ENCODE results near the gene FAT4. TPM values are rescaled to one million over a fixed set of nuclear protein-coding genes. Genes with fewer than 3 reads are reported as not detected.
A peak's percentile ranks its signal among the peaks of the same experiment; 100 is the strongest.

Gene FAT4, protein sequence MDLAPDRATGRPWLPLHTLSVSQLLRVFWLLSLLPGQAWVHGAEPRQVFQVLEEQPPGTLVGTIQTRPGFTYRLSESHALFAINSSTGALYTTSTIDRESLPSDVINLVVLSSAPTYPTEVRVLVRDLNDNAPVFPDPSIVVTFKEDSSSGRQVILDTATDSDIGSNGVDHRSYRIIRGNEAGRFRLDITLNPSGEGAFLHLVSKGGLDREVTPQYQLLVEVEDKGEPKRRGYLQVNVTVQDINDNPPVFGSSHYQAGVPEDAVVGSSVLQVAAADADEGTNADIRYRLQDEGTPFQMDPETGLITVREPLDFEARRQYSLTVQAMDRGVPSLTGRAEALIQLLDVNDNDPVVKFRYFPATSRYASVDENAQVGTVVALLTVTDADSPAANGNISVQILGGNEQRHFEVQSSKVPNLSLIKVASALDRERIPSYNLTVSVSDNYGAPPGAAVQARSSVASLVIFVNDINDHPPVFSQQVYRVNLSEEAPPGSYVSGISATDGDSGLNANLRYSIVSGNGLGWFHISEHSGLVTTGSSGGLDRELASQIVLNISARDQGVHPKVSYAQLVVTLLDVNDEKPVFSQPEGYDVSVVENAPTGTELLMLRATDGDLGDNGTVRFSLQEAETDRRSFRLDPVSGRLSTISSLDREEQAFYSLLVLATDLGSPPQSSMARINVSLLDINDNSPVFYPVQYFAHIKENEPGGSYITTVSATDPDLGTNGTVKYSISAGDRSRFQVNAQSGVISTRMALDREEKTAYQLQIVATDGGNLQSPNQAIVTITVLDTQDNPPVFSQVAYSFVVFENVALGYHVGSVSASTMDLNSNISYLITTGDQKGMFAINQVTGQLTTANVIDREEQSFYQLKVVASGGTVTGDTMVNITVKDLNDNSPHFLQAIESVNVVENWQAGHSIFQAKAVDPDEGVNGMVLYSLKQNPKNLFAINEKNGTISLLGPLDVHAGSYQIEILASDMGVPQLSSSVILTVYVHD (N-terminal part only)
- total RNA-seq (2012; rRNA removed) = 13.9 and 16.2 TPM in 2 replicates

DNA sequence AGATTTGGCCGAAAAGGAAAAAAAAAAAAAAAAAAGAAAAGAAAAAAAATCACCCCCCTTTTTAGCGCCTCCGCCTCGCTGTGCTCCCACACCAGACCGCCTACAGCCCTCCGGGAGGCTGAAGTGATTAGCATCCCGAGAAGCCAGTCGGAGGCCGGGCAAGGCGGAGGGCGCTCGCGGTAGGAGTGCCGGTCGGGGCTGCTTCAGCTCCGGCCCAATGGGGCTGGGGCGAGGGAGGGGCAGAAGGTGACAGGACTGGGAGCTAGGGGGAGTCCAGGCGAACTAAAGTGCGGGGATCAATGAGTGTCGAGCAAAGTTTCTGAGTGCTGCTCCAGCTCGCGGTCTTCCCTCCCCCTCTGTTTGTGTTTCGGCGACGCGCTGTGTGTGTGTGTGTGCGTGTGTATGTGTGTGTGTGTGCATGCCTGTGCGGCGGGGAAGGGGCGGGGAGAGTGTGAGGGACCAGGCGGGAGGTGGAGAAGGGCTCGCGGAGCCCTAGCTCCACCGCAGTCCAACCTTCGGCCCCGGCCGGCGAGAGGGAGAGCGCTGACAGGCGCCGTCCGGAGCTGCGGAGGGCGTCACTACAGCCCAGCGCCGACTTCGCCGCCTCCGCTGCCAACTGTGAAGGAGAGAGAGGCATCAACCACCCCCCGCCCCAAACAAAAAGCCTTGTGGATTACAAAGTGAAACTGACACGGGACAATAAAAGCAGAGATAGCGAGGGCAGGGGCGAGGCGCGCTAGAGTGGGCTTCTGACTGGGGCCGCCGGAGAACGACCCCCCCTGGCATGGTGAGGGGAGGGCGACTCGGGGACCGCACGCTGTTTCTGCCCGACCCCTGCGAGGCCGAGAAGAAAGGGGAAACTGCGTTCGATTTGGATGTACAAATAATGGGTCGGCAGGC lies at the start of gene FAT4:
TSS of gene FAT4 (plus strand) at position 280 of the 900 bp plus-strand sequence. CDS start 1,457 bp downstream, outside the sequence.
- peaks cover 22% of the 10 kb centered on the region for H3K36me3 ChIP-seq (ENCODE audit: insufficient read depth, low read length)
- peak within 1 kb of the TSS; percentile 98 for H3K4me3 ChIP-seq (ENCODE audit: low read length)
- peak within 1 kb of the TSS; percentile 98 for H3K9ac ChIP-seq (ENCODE audit: low read depth, low read length)
- no peaks in the 10 kb centered on the region for H3K27me3 ChIP-seq (ENCODE audit: control insufficient read depth, insufficient read depth, low read length)
- peaks cover 31% of the 10 kb centered on the region for H3K4me1 ChIP-seq (ENCODE audit: control insufficient read depth, insufficient read depth, low read length)
- H3K9me3 ChIP-seq (replicated peaks; ENCODE audit: low read length) = no peaks in the 10 kb centered on the region
- peak within 1 kb of the TSS; percentile 98 for H3K4me2 ChIP-seq (ENCODE audit: low read length)

DNA sequence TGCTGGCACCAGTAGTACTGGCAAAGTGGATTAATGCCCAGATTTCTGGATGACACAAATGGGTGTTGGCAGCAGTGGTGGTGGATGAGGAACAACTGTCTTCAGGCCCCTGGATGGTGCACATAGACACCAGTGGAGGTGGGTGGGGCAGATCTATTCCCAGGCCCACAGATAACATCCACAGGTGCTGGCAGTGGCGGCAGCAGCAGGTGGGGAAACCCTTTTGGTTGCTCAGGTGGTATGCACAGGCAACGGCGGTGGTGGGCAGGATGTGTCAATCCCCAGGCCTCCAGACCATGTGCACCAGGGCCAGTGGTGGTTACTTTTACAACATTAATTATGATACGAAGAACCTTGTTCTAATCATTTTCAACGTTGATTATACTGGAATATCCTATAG lies 48.9 kb upstream of the FAT4 start:
- peaks cover 14% of the 10 kb centered on the region for H3K4me1 ChIP-seq (ENCODE audit: control insufficient read depth, insufficient read depth, low read length)
- no peak overlapping the region for H3K9ac ChIP-seq (ENCODE audit: low read depth, low read length)
- no peak overlapping the region for H3K4me3 ChIP-seq (ENCODE audit: low read length)
- H3K4me2 ChIP-seq (ENCODE audit: low read length) = no peak overlapping the region
- no peaks in the 10 kb centered on the region for H3K9me3 ChIP-seq (replicated peaks; ENCODE audit: low read length)
- H3K27me3 ChIP-seq (ENCODE audit: control insufficient read depth, insufficient read depth, low read length) = no peaks in the 10 kb centered on the region
- no peaks in the 10 kb centered on the region for H3K36me3 ChIP-seq (ENCODE audit: insufficient read depth, low read length)

DNA sequence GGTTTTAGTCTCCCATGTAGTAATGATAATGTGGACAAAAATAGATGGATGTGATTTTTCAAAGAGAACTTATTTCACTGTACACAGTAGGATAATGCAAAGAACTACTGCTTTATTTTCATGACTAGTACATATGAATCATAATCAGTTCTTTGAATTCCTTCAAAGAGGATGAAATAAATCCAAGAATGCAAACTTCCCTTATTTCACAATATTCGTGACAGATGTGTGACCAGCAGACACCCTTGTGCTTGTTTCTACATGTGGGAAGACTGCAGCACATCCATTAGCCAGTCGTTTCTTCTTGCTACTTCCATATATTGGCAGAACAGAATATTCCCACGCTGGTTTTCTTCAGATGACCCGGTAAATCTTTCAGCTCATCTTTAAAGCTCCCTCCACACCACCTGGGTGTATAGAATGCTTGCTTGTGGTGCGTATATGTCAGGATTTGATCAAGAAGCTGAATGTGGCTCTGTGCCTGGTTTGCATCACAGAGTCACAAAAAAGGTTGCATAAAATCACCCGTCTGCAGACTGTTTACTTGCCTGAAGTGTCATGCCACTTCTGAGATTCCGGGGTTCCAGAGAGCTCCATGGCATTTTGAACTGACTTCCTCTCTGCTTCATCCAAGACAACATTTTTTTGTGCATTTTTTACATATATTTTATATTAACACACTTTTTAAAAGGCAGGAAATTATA lies 47.7 kb upstream of the FAT4 start:
- Histone ChIP-seq H3K27me3 (ENCODE audit: control insufficient read depth, insufficient read depth, low read length) (no peaks in the 10 kb centered on the region), H3K9ac (ENCODE audit: low read depth, low read length) (no peak overlapping the region), H3K4me3 (ENCODE audit: low read length) (peak overlapping the region; percentile 8), H3K4me2 (ENCODE audit: low read length) (peak overlapping the region; percentile 63), H3K4me1 (ENCODE audit: control insufficient read depth, insufficient read depth, low read length) (peaks cover 14% of the 10 kb centered on the region), H3K36me3 (ENCODE audit: insufficient read depth, low read length) (no peaks in the 10 kb centered on the region), H3K9me3 (replicated peaks; ENCODE audit: low read length) (no peaks in the 10 kb centered on the region)

DNA sequence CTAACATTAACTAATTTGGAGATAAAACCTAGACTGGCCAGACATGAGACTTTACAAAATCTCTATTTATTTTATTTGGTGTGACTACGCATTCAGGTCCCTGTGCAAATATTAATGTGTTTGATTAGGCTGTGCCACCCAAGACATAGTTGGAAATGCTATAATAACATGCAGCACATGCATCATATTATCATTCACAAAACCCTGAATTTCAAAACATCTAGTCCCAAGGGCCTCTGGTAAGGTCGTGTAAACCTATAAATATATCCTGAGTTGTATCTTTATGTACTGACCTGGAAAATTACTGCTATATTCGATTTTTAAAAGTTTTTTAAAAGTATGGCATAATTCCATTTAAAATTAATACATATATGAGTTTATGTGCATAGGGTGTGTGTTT lies 47.1 kb upstream of the FAT4 start:
- peaks cover 14% of the 10 kb centered on the region for H3K4me1 ChIP-seq (ENCODE audit: control insufficient read depth, insufficient read depth, low read length)
- no peaks in the 10 kb centered on the region for H3K27me3 ChIP-seq (ENCODE audit: control insufficient read depth, insufficient read depth, low read length)
- no peak overlapping the region for H3K4me3 ChIP-seq (ENCODE audit: low read length)
- no peak overlapping the region for H3K9ac ChIP-seq (ENCODE audit: low read depth, low read length)
- peak overlapping the region; percentile 63 for H3K4me2 ChIP-seq (ENCODE audit: low read length)
- H3K9me3 ChIP-seq (replicated peaks; ENCODE audit: low read length) = no peaks in the 10 kb centered on the region
- H3K36me3 ChIP-seq (ENCODE audit: insufficient read depth, low read length) = no peaks in the 10 kb centered on the region

DNA sequence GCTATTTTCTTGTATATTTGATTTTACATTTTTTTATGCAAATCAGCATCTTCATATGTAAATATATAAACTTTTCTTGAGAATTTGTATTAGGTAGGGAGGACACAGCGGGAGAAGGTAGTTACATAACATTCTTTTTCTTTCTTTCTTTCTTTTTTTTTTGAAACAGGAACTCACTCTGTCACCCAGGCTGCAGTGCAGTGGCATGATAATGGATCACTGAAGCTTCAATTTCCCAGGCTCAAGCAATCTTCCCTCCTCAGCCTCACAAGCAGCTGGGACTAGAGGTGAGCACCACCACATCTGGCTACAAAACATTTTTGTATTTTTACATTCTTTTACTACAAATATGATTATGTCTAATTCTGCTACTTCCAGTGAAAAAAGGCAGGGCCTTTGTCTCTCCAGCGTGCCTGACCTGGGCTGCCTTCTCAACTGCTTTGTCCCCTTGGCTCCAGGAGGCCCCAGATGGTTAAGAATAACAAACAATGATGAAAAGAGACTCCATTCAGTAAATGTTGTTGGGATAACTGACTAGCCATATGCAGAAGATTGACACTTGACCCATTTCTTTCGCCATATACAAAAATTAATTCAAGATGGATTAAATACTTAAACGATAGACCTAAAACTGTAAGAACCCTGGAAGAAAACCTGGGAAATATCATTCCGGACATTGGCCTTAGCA lies 46.5 kb upstream of the FAT4 start:
- Histone ChIP-seq H3K4me2 (ENCODE audit: low read length) (no peak overlapping the region), H3K4me1 (ENCODE audit: control insufficient read depth, insufficient read depth, low read length) (peaks cover 14% of the 10 kb centered on the region), H3K9ac (ENCODE audit: low read depth, low read length) (no peak overlapping the region), H3K27me3 (ENCODE audit: control insufficient read depth, insufficient read depth, low read length) (no peaks in the 10 kb centered on the region), H3K4me3 (ENCODE audit: low read length) (no peak overlapping the region), H3K36me3 (ENCODE audit: insufficient read depth, low read length) (no peaks in the 10 kb centered on the region), H3K9me3 (replicated peaks; ENCODE audit: low read length) (no peaks in the 10 kb centered on the region)

DNA sequence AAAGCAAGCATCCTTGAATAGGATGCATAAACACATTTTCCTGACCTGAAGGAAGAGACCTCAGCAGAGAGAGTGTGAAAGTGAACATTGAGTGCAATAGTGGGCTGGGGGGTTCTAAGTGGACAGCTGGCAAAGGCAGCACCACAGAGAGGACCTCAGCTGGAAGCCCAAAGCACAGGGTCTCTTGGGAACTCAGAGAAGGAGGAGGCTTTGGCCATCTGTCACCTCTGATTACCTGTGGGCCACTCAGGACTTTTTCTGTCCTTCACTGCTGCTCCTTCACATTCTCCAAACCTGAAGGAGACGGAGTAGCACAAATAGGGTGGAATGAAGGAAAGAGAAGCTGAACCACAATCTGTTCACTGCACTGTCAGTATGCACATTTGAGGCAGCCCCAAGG lies 37.9 kb upstream of the FAT4 start:
- no peak overlapping the region for H3K4me2 ChIP-seq (ENCODE audit: low read length)
- H3K27me3 ChIP-seq (ENCODE audit: control insufficient read depth, insufficient read depth, low read length) = no peaks in the 10 kb centered on the region
- H3K9me3 ChIP-seq (replicated peaks; ENCODE audit: low read length) = no peaks in the 10 kb centered on the region
- no peak overlapping the region for H3K4me3 ChIP-seq (ENCODE audit: low read length)
- H3K4me1 ChIP-seq (ENCODE audit: control insufficient read depth, insufficient read depth, low read length) = no peaks in the 10 kb centered on the region
- H3K9ac ChIP-seq (ENCODE audit: low read depth, low read length) = no peak overlapping the region
- H3K36me3 ChIP-seq (ENCODE audit: insufficient read depth, low read length) = no peaks in the 10 kb centered on the region

DNA sequence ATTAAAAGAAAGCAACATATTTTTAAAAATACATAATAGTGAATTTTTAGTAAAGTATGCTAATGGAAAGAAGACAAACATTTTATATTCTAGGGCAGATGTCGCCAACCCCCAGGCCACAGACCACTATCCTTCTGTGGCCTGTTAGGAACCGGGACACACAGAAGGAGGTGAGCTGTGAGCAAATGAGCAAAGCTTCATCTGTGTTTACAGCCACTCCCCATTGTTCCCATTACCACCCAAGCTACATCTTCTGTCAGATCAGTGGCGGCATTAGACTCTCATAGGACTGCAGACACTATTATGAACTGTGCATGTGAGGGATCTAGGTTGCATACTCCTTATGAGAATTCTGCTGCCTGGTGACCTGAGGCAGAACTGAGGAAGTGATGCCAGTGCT lies 37.0 kb upstream of the FAT4 start:
- H3K36me3 ChIP-seq (ENCODE audit: insufficient read depth, low read length) = no peaks in the 10 kb centered on the region
- H3K4me1 ChIP-seq (ENCODE audit: control insufficient read depth, insufficient read depth, low read length) = no peaks in the 10 kb centered on the region
- H3K4me2 ChIP-seq (ENCODE audit: low read length) = no peak overlapping the region
- no peaks in the 10 kb centered on the region for H3K27me3 ChIP-seq (ENCODE audit: control insufficient read depth, insufficient read depth, low read length)
- no peaks in the 10 kb centered on the region for H3K9me3 ChIP-seq (replicated peaks; ENCODE audit: low read length)
- H3K9ac ChIP-seq (ENCODE audit: low read depth, low read length) = no peak overlapping the region
- no peak overlapping the region for H3K4me3 ChIP-seq (ENCODE audit: low read length)

DNA sequence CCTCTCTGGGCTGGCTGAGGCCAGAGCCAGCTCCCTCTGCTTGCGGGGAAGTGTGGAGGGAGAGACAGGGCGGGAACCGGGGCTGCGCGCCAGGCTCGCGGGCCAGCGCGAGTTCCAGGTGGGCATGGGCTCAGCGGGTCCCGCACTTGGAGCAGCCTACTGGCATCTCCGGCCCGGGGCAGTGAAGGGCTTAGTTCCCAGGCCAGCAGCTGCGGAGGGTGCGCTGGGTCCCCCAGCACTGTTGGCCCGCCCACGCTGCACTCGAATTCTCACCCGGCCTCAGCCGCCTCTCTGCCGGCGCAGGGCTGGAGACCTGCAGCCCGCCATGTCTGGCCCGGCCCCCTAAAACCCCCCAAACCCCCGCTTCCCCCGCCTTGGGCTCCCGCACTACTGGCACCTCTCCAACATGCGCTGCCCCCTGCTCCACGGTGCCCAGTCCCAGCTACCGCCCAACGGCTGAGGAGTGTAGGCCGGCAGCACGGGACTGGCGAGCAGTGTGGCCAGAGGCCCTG lies 33.8 kb upstream of the FAT4 start:
- Histone ChIP-seq H3K27me3 (ENCODE audit: control insufficient read depth, insufficient read depth, low read length) (no peaks in the 10 kb centered on the region), H3K36me3 (ENCODE audit: insufficient read depth, low read length) (no peaks in the 10 kb centered on the region), H3K9me3 (replicated peaks; ENCODE audit: low read length) (no peaks in the 10 kb centered on the region), H3K4me3 (ENCODE audit: low read length) (no peak overlapping the region), H3K4me1 (ENCODE audit: control insufficient read depth, insufficient read depth, low read length) (no peaks in the 10 kb centered on the region), H3K4me2 (ENCODE audit: low read length) (no peak overlapping the region), H3K9ac (ENCODE audit: low read depth, low read length) (no peak overlapping the region)

DNA sequence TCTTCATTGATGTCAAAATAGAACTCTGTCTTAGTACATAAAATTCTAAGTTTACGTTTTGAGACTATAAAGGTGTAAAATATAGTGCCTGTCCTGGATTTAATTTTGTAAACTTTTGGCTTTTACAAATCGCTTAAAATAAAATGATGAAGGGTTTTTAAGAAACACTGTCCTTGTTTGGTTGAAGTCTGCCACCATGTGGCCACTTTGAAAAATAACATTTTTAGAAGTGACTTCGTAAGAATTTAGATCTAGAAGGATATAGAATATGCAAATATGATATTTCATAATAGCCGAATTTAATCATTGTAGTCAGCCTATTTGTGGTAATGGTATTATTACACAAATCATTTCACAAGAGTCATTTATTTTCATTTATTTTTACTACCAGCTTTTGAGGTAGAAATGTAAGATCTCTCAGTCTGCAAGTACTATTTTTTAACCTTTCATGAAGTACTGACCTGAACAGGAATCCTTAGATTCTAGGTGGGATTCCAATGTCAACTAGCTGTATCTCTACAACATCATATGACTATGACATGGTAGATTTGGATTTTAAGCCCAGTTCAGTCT lies 31.0 kb upstream of the FAT4 start:
- Histone ChIP-seq H3K4me3 (ENCODE audit: low read length) (no peak overlapping the region), H3K4me1 (ENCODE audit: control insufficient read depth, insufficient read depth, low read length) (no peaks in the 10 kb centered on the region), H3K36me3 (ENCODE audit: insufficient read depth, low read length) (no peaks in the 10 kb centered on the region), H3K4me2 (ENCODE audit: low read length) (no peak overlapping the region), H3K9me3 (replicated peaks; ENCODE audit: low read length) (no peaks in the 10 kb centered on the region), H3K9ac (ENCODE audit: low read depth, low read length) (no peak overlapping the region), H3K27me3 (ENCODE audit: control insufficient read depth, insufficient read depth, low read length) (no peaks in the 10 kb centered on the region)

DNA sequence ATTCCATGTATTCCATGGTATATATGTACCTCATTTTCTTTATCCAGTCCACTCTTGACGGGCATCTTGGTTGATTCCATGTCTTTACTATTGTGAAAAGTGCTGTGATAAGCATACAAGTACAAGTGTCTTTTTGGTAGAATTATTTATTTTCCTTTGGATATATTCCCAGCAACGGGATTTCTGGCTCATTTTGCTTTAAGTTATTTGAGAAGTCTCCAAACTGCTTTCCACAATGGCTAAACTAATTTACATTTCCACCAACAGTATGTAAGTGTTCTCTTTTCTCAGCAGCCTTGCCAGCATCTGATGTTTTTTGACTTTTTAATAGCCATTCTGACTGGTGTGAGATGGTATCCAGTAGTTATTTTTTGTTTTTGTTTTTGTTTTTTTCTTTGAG lies 17.6 kb upstream of the FAT4 start:
- Histone ChIP-seq H3K4me3 (ENCODE audit: low read length) (no peak overlapping the region), H3K4me2 (ENCODE audit: low read length) (no peak overlapping the region), H3K9me3 (replicated peaks; ENCODE audit: low read length) (no peaks in the 10 kb centered on the region), H3K4me1 (ENCODE audit: control insufficient read depth, insufficient read depth, low read length) (no peaks in the 10 kb centered on the region), H3K36me3 (ENCODE audit: insufficient read depth, low read length) (no peaks in the 10 kb centered on the region), H3K27me3 (ENCODE audit: control insufficient read depth, insufficient read depth, low read length) (no peaks in the 10 kb centered on the region), H3K9ac (ENCODE audit: low read depth, low read length) (no peak overlapping the region)

Data from skeletal muscle satellite cell (primary cell).